Stimulated activated CD8-positive, alpha-beta memory T cell treated with anti-CD3 and anti-CD28 coated beads, Interleukin-7, amount 100 ng/mL, for 24 hours (primary cell): Measurements from ENCODE around the gene CLIP4.
A peak's percentile ranks its signal among the peaks of the same experiment; 100 is the strongest.
"Not testable (repeated sequence)": the region's sequence is repeated elsewhere in the genome, so short reads cannot be mapped to it uniquely, and the experiment has no call there.

Experiments used
- DNase-seq: peaks from one replicate; pipeline ENCODE4 v3.0.0-alpha.2; 2020; ENCODE audit warnings: low read depth

CLIP4 gene, protein sequence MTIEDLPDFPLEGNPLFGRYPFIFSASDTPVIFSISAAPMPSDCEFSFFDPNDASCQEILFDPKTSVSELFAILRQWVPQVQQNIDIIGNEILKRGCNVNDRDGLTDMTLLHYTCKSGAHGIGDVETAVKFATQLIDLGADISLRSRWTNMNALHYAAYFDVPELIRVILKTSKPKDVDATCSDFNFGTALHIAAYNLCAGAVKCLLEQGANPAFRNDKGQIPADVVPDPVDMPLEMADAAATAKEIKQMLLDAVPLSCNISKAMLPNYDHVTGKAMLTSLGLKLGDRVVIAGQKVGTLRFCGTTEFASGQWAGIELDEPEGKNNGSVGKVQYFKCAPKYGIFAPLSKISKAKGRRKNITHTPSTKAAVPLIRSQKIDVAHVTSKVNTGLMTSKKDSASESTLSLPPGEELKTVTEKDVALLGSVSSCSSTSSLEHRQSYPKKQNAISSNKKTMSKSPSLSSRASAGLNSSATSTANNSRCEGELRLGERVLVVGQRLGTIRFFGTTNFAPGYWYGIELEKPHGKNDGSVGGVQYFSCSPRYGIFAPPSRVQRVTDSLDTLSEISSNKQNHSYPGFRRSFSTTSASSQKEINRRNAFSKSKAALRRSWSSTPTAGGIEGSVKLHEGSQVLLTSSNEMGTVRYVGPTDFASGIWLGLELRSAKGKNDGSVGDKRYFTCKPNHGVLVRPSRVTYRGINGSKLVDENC

DNA sequence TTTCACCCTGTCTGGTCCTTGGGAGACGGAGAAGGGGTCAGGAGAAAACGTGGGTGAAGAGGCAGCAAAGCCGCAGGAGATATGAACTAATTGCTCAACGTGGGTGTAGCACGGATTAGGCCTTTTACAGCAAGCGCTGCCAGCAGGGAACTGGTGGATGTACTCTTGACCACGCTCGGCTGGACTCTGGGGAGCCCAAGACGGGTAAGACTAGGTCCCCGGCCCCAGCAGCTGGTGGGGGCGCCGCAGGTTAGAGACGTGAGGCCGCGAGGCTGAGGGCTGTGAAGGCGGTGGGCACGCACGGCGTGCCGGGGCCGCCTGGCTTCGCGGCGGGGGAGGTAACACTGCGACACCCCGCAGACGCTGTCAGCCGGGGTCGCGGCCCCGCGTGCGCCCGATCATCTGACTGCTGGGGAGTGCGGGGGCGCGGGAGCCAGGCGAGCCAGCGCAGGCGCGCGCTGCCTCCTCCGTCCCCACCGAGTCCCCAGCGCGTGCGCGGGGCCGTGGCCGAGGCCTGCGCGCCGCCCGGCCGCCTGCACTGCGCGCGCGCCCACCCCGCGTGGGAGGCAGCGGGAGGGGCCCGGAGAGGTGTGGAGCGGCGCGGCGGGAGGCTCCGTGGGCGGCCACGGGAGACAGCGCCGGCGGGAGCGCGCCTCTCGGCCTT lies at the start of gene CLIP4:
Gene CLIP4 (plus strand): TSS at position 470 of the 664 bp plus-strand sequence. CDS start 5,974 bp downstream, outside the sequence.
- DNase-seq, result peak; percentile 37

DNA sequence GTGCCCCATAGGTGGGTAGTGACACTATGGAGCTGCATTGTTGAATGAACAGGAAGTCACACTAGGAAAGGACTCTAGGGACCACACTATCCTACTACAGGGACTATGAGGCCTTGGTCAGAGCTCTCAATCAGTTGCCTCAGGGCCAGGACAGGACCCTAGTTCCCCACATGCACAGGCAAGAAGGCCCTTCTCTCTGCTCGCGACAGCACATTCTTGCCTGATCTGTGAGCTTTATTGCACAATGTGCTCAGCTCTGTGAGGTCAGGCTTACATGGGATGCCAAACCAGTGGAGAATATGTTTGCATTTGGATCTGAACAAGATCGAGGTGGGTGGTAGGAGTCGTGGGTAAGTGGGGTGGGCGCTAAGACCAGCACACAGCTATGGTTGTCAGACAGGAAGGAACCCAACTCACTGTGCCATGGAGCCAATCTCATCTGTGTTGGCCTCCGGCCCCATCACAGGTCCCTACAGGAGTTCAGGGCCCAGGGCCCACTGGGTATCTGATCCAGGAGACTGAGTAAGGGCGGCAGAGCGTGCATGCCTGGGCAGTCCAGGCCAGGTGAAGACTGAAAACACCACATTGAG lies 48.8 kb upstream of the CLIP4 start:
- no peak for DNase-seq

DNA sequence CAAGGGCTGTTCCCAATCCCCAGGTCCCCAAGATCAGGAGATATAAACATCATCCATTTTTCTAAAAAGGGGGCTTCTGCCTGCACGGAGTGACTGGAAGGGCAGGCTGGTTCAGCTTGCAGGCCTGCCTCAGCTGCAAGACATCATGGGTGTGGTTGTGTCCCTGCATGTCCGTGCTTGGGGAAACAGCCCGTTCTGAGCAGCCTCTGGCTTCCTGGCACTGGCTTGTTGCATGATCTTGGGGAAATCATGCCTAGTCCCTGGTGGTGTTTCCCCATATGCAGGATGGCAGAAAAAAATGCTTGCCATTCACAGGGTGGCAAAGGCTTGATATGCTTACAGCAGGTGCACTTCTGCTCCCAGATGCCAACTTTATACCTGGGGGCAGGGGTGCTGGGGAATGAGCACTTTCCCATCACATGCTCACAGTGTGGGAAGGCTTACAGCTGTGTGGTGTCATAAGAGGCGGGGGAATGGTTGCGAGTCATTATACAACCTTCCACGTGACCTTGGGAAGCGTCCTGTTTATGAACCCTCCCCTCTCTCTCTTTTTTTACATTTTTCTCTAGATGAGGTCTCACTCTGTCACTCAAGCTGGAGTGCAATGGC lies 48.1 kb upstream of the CLIP4 start:
- no peak for DNase-seq

DNA sequence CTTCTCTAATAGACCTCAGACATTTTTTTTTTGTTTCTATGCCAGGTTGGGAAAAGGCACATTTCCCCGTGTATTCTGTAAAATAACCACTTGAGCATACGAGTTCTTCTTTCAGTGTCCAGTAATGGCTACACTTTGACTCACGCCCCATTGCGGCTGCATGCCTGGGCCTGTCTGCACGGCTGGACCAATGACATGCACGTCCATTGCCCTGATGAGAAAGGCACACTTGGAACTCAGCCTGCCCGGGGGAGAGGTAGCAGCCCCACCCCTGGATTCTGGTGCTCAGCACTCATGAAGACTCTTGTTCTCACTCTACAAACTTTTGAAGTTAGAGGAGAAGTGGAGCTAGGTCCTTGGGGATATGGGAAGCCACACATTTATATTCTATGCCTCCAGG lies 46.7 kb upstream of the CLIP4 start:
- DNase-seq, result no peak

DNA sequence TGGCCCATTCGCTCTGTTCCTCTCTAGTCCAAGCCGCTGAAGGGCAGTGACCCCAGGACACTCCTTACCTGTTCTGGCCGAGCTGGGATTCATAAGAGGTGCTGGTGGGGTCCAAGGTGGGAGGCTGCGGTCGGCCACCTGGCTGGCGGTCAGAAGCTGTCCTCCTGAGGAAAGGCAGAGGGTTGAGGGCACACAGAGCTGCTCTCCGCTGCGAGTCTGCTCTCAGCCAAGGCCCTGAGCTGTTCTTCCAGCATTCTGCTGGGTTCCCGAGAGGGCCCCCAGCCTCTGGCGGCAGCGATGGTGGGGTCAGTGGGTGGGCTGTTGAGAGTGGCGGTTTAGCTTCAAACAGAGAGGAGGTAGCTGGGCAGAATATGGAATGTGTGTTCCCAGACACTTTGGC lies 44.7 kb upstream of the CLIP4 start:
- no peak for DNase-seq

DNA sequence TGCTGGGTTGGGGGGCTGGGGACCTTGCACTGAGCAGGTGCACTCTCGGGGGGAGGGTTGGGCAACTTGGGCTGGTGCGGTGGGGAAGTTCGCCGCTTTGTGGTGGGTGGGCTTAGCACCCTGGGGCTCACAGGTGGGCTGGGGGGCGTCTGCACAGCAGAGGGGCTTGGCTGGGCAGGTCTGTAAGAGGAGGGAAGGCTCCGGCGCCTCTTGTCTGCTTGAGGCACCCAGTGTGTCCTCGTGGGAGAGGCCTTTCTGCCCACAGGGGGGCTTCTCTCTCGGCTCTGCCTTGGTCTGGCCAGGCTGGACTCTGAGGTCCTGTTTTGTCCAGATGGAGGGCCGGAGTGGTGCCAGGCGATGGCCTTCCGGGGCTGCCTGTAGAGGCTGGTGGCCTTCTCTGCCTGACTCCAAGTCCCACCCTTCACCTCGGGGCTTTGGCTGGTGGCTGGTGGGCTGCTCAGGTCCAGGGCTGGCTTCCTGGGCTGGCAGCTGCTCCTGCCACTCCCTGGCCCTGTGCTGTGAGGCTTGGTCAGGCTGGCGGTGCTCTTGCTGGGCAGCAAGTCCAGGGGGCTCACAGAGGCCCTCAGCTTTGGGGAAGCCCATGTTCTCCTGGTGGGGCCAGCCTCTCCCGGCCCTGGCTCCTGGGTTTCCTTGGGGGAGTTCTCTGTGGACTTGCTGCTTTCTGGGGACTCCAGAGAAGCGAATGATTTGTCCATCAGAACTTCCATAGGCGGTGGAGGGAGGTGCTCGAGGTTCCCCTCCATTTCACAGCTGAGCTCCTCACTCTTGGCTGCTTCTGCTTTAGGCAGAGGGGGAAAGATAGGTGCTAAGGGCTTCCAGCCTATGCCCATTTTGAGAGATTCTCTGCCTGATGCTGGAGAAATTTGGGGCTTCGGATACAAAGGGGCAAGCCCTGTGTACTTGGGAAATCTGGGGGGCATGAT lies 43.9 kb upstream of the CLIP4 start:
- DNase-seq, result no peak

DNA sequence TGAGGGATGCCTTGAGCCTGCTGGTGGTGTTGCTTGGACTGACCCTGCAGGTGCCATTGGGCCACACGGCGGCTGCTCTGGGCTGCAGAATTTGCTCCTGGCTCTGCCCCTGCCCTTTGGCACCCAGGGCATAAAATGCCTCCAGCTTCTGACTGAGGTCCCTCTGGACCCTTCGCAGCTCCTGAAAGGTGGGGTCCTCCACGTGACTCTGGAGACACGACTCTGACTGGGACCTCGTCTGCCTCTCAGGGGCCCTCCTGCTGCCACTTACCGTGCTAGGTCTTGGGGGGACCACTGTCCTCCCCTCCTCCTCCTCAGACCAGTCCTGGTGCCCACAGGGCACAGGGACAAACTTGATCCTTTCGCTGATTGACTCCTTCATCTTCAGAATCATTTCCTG lies 43.0 kb upstream of the CLIP4 start:
- DNase-seq, result no peak

DNA sequence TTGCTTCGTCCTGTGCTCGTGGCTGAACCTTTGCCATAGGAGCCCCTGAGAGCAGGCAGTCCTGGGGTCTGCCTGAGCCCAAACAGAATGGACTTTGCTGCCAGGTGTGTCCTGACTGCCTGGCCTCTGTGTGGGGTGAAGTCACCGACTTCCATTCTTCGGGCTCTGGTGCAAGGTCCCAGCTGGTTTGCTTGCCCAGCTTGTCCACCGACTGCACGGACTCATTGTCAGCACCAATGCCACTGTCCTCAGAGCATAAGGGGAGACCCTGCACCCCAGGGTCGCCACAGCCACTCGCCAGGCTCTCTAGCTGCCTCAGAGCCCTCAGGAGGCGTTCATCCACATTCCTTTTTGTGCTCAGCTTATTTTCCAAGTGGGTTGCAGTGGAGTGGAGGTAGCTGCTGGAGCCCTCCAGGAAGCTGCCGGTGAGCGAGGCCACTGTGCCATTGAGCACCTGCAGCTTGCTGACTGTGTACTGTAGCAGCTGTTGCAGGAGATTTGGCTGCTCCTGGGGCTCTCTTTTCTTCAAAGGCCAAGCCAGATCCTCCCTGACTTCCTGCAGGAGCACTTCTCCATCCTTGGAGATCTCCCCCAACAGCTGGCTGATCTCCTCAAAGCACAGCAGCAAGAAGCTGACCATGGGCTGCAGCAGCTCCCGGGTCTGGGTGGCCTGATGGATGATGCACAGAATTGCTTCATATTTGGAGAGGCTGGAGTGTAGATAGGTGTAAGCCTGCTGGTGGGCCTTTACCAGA lies 42.1 kb upstream of the CLIP4 start:
- DNase-seq, result no peak

DNA sequence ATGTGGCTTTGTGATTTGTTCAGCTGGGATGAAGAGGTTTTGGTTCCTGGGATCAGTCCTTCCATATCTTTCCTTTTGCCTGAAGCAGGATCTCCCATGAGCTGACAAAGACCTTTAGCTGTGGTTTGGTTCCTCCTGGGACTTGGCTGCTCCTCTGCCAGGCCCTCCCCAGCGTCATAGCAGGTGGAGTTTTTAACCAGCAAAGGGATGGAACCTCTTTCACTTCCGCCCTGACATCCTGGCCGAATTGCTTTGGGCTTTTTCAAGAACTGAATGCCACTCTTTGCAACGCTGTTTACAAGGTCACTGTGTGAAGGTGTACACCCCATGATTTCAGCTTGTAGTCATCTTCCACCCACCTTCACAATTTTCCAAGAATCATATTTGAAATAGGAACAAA lies 41.3 kb upstream of the CLIP4 start:
- DNase-seq, result no peak

DNA sequence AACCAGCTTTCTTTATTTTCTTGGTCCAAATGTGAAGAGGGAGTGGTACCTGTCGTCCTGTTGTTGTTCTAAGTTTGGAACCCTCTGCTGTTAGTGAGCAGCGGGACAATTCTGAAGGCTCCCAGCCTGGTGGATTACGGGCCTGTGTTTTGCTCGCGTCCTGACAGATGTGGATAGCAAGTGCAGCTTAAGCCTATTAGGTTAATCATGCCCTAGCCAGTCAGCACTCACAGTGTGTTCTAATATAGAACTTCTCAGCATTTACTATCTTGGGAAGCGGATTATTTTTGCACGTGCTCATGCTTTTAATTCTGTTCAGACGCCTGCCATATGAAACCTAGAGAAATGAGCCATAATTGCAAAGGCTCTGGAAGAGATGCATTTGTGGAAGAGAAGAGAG lies 40.8 kb upstream of the CLIP4 start, which contains the start of gene PCARE:
Gene PCARE (minus strand): TSS at position 113 of the 400 bp plus-strand sequence. CDS start 262 bp downstream, outside the sequence.
- DNase-seq, result no peak

DNA sequence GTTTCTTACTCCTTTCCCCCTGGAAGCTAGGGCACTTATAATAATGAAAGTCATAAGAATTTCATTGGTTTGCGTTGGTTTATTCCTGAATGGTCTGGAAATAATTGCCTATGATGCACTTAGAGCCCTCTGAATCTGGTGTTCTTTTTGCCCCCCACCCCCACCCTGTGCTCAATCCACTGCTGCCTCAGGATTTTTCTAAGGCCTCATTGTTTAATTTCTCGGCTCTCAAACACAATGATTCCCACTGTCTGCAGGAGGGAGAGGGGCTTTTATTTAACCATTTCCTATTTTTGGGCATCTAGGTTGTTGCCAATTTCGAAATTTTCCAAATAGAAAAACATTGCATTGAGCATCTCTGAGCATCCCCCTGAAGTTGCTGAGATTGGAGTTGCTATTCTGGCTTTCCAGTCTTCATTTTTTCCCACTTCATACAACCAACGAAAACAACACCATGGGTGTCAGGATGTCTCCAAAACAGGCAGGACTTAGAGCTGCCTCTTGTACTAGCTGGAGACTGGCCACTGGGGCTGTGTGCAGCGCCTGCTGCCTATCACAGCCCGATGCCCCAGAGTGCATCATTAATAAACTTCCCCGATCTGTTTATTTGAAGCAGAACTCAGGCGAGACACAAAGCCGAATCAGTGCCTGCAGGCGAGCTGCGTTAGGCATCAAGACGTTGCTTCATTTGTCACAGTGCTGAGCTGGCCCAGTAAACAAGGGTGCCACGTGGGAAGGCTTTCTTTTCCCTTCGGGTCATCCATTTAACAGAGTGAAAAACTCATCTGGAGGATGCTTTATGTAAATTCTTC lies 39.1 kb upstream of the CLIP4 start:
- no peak for DNase-seq

DNA sequence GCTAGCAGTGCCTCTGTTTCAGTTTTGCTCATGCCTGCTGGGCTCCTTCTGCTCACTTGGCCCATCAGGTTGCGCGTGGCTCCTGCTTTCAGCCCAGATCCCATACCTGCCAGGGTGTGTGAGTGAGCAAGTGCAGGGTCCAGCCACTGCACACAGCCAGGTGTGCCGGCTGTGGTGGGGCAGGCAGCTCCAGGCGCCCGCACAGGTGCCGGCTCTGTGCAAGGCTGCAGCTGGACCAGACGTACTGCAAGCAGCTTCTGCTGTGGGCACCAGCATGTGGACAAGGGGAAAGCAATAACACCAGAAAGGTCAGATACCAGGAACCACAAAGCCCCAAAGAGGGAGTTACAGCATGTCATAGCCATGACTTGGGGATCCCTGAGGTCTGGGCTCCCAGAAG lies 35.3 kb upstream of the CLIP4 start:
- DNase-seq, result no peak

DNA sequence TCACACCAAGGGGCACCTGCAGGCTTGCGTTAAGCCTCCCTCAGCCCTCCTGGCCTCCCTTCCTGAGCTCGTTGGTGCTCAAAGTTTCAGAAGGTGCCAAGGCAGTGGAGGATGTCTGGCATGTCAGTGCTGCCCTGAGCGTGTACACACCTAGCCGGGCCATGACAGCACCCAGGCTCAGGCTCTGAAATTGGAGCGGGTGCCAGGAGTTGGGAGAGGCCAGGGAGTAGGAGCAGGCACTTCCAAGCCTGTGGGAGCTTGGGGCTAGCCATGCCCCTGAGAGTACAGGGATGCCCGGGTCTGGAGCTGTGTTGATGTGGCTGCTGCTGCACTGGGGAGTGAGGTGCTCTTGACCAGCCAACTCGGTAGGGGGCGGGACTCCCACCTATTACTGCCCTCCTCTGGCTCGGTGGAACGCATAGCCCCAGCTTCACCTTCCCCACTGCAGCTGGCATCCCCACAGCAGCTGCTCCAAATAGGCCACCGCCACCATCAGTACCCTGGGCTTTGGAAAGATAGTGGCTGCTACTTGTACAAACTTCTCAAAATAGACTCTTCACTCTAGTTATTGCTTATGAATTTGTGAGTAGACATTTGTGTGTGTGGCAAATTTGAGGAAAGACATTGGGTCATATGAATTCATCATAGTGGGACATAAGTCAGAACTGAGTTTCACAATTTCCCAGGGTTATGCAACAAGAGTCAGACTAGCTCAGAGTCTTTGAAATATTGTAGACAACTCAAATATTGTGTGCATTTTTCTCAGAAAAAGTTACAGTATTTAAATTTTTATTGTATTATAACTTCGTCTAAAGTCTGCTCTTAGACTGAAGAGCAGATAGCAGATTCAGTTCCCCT lies 34.1 kb upstream of the CLIP4 start:
- no peak for DNase-seq

DNA sequence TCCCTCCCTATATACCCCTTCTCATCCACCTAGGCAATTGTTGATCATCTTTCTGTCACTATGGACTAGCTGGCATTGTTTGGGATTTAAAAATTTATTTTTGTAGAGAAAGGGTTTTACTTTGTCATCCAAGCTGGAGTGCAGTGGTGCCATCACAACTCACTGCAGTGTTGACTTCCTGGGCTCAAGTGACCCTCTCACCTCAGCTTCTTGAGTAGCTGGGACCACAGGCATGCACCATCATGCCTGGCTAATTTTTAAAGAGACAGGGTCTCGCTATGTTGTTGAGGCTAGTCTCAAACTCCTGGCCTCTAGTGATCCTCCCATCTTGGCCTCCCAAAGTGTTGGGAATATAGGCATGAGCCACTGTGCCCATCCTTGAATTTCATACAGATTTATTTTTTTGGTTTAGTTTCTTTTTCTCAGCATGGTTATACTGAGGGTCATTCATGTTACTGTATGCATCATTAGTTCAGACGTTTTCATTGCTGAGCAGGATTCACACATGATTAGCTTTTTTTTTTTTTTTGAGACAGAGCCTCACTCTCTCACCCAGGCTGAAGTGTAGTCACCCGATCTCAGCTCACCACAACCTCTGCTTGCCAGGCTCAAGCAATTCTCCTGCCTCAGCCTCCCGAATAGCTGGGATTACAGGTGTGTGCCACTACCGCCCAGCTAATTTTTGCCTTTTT lies 32.3 kb upstream of the CLIP4 start:
- no peak for DNase-seq

DNA sequence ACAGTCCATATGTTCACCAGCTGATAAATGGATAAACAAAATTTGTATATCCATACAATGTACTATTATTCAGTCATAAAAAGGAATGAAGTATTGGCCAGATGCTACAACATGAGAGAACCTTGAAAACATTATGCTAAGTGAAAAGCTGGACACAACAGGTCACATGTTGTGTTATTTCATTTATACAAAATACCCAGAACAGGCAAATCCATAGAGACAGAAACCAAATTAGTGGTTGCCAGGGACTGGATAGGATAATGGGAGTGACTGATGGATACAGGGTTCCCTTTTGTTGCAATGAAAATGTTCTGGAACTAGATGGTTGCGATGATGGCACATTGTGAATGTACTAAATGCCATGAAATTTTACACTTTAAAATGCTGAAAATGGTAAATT lies 30.7 kb upstream of the CLIP4 start:
- no peak for DNase-seq

DNA sequence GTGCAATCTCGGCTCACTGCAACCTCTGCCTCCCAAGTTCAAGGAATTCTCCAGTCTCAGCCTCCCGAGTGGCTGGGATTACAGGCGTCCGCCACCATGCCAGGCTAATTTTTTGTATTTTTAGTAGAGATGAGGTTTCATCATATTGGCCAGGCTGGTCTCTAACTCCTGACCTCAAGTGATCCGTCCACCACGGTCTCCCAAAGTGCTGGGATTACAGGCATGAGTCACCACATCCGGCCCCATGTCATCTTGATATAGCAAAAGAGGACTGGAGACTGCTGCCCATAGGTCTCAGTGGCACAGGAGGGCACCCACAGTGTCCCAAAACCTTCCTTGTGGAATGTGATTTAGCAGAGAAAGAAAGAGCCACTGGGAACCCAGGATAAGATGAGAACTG lies 24.9 kb upstream of the CLIP4 start:
- DNase-seq, result not testable (repeated sequence)

DNA sequence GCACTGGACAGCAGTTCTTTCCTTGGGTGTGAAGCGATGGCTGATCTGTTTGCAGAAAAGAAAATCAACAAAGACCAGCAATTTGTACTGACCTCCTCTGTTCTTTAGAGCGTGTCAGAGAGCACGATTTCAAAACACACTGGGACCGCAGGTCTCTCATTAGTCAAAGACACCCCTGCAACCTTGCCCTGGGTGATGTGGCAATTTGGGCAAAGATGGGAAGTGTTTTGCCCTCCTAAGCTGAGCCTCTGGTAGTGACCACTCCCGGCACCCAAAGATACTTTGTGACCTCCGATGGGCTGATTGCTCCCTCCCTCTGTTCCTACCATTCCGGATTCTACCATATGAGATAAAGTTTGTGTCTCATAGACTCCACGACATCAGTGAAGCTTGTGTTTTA lies 18.2 kb upstream of the CLIP4 start:
- DNase-seq, result no peak

DNA sequence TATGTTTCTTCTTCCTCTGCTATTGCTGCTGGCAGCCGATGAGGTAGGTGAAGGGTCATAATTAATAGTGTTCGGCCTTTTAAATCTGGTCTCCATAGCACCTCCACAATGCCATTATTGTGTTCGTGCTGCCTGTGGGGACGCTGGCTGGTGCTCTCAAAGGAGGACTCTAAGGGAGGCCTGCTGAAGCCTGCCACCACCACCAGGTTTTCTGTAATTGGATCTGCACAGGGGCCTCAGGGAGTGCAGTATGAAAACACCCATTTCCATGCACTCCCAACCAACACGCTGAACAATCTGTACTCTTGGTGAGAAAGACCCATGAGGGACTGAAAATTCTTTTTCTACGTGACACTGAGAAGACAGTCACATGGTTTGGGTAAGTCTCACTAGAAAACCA lies 17.6 kb upstream of the CLIP4 start:
- DNase-seq, result no peak
